ENCODE results near the gene LAMA3.

Gene LAMA3

GRCh38 chr18:23752363-23752762, 63.1 kb downstream of the LAMA3 start:
- no peak overlapping the region for H4K8ac ChIP-seq (ENCODE audit: low read length)
- WGBS, result 71% methylated on average over 2 of the region's 2 CpGs

DNA sequence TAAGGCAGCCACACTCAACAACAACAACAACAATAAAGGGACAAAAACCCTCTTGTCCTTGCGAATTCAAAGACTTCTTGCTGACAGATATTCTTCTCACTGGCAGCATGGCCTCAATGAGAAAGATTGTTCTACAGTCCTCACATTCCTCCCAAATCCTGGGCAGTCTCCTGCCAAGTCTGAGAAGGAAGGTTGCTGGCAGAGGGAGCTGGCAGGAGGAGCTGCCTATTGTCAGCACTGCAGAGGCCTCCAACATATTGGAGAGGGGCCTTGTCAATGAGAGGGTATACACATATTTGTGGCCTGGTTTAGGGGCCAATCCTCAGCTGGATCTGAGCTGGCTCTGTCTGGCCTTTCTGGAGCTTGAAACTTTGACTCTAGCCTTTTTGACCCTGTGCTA, 63.5 kb downstream of the LAMA3 start:
- no peaks in the 10 kb centered on the region for H3K79me1 ChIP-seq (replicated peaks; ENCODE audit: low read length, poor library complexity, severe bottlenecking)
- no peak overlapping the region for H3K23ac ChIP-seq (ENCODE audit: low read length in 2 of 2)
- DNase-seq, result no peak
- no peak overlapping the region for H2BK120ac ChIP-seq (ENCODE audit: low read depth, low read length)
- H3K4me2 ChIP-seq (ENCODE audit: low read length, poor library complexity, severe bottlenecking), result no peak overlapping the region
- no peak overlapping the region for H2BK12ac ChIP-seq (ENCODE audit: low read length in 2 of 2)
- H4K8ac ChIP-seq (ENCODE audit: low read length), result no peak overlapping the region
- no peaks in the 10 kb centered on the region for H3K4me1 ChIP-seq (ENCODE audit: control insufficient read depth, insufficient read depth, low read depth, low read length)
- H4K91ac ChIP-seq (ENCODE audit: low read length), result no peak overlapping the region
- H2BK15ac ChIP-seq (ENCODE audit: low read depth, poor library complexity, severe bottlenecking), result no peak overlapping the region
- H3K18ac ChIP-seq (ENCODE audit: low read depth in 1 of 2, low read length in 2 of 2), result no peak overlapping the region
- no peaks in the 10 kb centered on the region for H3K27me3 ChIP-seq (ENCODE audit: control insufficient read depth in 1 of 2, insufficient read depth in 1 of 2, low read length in 2 of 2)
- no peak overlapping the region for H3K14ac ChIP-seq (ENCODE audit: low read length in 2 of 2)
- WGBS, result 100% methylated on average over 1 of the region's 1 CpG
- no peak overlapping the region for H3K4me3 ChIP-seq (ENCODE audit: insufficient read depth in 1 of 2, low read depth in 1 of 2, low read length in 2 of 2)
- H3K27ac ChIP-seq (ENCODE audit: low read length, poor library complexity, severe bottlenecking), result no peak overlapping the region
- no peak overlapping the region for H3K9ac ChIP-seq (ENCODE audit: low read length)
- no peak overlapping the region for H2AFZ ChIP-seq (ENCODE audit: low read depth, low read length)
- H3K36me3 ChIP-seq (ENCODE audit: control insufficient read depth in 1 of 2, insufficient read depth in 2 of 2, low read depth in 1 of 2, low read length in 2 of 2), result peaks cover 0 to 49% of the 10 kb centered on the region in 2 experiments
- no peaks in the 10 kb centered on the region for H3K9me3 ChIP-seq (ENCODE audit: control insufficient read depth, low read length)
- no peak overlapping the region for H3K4ac ChIP-seq (ENCODE audit: low read depth in 1 of 2, low read length in 2 of 2)
- no peak overlapping the region for H2BK5ac ChIP-seq (ENCODE audit: low read depth, low read length, poor library complexity, severe bottlenecking)
- no peak overlapping the region for H2AK5ac ChIP-seq (ENCODE audit: low read length, severe bottlenecking)

More at GRCh38 chr18:23752363-23752762, 63.1 kb downstream of the LAMA3 start:
- no peak overlapping the region for H3K18ac ChIP-seq (ENCODE audit: low read depth in 1 of 2, low read length in 2 of 2)
- no peaks in the 10 kb centered on the region for H3K4me1 ChIP-seq (ENCODE audit: control insufficient read depth, insufficient read depth, low read depth, low read length)
- no peak overlapping the region for H3K14ac ChIP-seq (ENCODE audit: low read length in 2 of 2)
- DNase-seq, result no peak
- no peak overlapping the region for H3K23ac ChIP-seq (ENCODE audit: low read length in 2 of 2)
- no peak overlapping the region for H3K9ac ChIP-seq (ENCODE audit: low read length)
- H2BK15ac ChIP-seq (ENCODE audit: low read depth, poor library complexity, severe bottlenecking), result no peak overlapping the region
- H3K36me3 ChIP-seq (ENCODE audit: control insufficient read depth in 1 of 2, insufficient read depth in 2 of 2, low read depth in 1 of 2, low read length in 2 of 2), result peaks cover 0 to 48% of the 10 kb centered on the region in 2 experiments
- no peak overlapping the region for H2BK5ac ChIP-seq (ENCODE audit: low read depth, low read length, poor library complexity, severe bottlenecking)
- no peak overlapping the region for H2BK120ac ChIP-seq (ENCODE audit: low read depth, low read length)
- H2AK5ac ChIP-seq (ENCODE audit: low read length, severe bottlenecking), result no peak overlapping the region
- no peaks in the 10 kb centered on the region for H3K27me3 ChIP-seq (ENCODE audit: control insufficient read depth in 1 of 2, insufficient read depth in 1 of 2, low read length in 2 of 2)
- no peak overlapping the region for H3K4me3 ChIP-seq (ENCODE audit: insufficient read depth in 1 of 2, low read depth in 1 of 2, low read length in 2 of 2)
- H4K91ac ChIP-seq (ENCODE audit: low read length), result no peak overlapping the region
- H3K9me3 ChIP-seq (ENCODE audit: control insufficient read depth, low read length), result no peaks in the 10 kb centered on the region
- no peak overlapping the region for H3K4me2 ChIP-seq (ENCODE audit: low read length, poor library complexity, severe bottlenecking)
- H3K4ac ChIP-seq (ENCODE audit: low read depth in 1 of 2, low read length in 2 of 2), result no peak overlapping the region
- no peaks in the 10 kb centered on the region for H3K79me1 ChIP-seq (replicated peaks; ENCODE audit: low read length, poor library complexity, severe bottlenecking)
- H3K27ac ChIP-seq (ENCODE audit: low read length, poor library complexity, severe bottlenecking), result no peak overlapping the region
- no peak overlapping the region for H2BK12ac ChIP-seq (ENCODE audit: low read length in 2 of 2)
- H2AFZ ChIP-seq (ENCODE audit: low read depth, low read length), result no peak overlapping the region

- H2BK120ac ChIP-seq (ENCODE audit: low read depth, low read length), result no peak overlapping the region
- H3K9me3 ChIP-seq (ENCODE audit: control insufficient read depth, low read length), result no peaks in the 10 kb centered on the region
- no peak overlapping the region for H2AFZ ChIP-seq (ENCODE audit: low read depth, low read length)
- 60% methylated on average over 30 of the region's 34 CpGs for WGBS
- no peak overlapping the region for H4K8ac ChIP-seq (ENCODE audit: low read length)
- no peak overlapping the region for H2AK5ac ChIP-seq (ENCODE audit: low read length, severe bottlenecking)
- no peak overlapping the region for H3K23ac ChIP-seq (ENCODE audit: low read length in 2 of 2)
- peaks cover 0 to 36% of the 10 kb centered on the region in 2 experiments for H3K36me3 ChIP-seq (ENCODE audit: control insufficient read depth in 1 of 2, insufficient read depth in 2 of 2, low read depth in 1 of 2, low read length in 2 of 2)
- no peak overlapping the region for H2BK5ac ChIP-seq (ENCODE audit: low read depth, low read length, poor library complexity, severe bottlenecking)
- H3K27ac ChIP-seq (ENCODE audit: low read length, poor library complexity, severe bottlenecking), result no peak overlapping the region
- no peak overlapping the region for H3K9ac ChIP-seq (ENCODE audit: low read length)
- no peak overlapping the region for H3K4me2 ChIP-seq (ENCODE audit: low read length, poor library complexity, severe bottlenecking)
- H3K4me1 ChIP-seq (ENCODE audit: control insufficient read depth, insufficient read depth, low read depth, low read length), result no peaks in the 10 kb centered on the region
- H3K27me3 ChIP-seq (ENCODE audit: control insufficient read depth in 1 of 2, insufficient read depth in 1 of 2, low read length in 2 of 2), result no peaks in the 10 kb centered on the region
- DNase-seq, result no peak
- no peak overlapping the region for H3K4me3 ChIP-seq (ENCODE audit: insufficient read depth in 1 of 2, low read depth in 1 of 2, low read length in 2 of 2)
- H3K18ac ChIP-seq (ENCODE audit: low read depth in 1 of 2, low read length in 2 of 2), result no peak overlapping the region
- no peak overlapping the region for H3K4ac ChIP-seq (ENCODE audit: low read depth in 1 of 2, low read length in 2 of 2)
- no peak overlapping the region for H2BK15ac ChIP-seq (ENCODE audit: low read depth, poor library complexity, severe bottlenecking)
- no peak overlapping the region for H4K91ac ChIP-seq (ENCODE audit: low read length)
- H2BK12ac ChIP-seq (ENCODE audit: low read length in 2 of 2), result no peak overlapping the region
- no peak overlapping the region for H3K14ac ChIP-seq (ENCODE audit: low read length in 2 of 2)
- no peaks in the 10 kb centered on the region for H3K79me1 ChIP-seq (replicated peaks; ENCODE audit: low read length, poor library complexity, severe bottlenecking)
These were observed 67.6 kb downstream of the LAMA3 start for GRCh38 chr18:23756590-23757436.

DNA sequence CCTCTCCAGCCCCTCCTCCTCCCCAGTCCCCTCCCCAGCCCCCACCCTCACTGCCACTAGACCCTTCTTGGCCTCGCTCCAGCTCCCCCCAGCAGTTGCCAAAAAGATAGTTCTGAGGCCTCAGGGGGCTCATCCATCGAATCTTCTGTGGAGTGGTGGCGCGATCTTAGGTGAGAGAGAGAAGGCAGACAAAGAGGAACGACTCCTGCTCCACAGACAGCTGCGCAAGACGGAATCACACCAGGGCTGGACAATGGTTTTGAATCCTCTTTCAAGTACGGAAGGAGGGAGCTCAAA, 68.1 kb downstream of the LAMA3 start:
- no peak overlapping the region for H3K9ac ChIP-seq (ENCODE audit: low read length)
- no peak overlapping the region for H2BK5ac ChIP-seq (ENCODE audit: low read depth, low read length, poor library complexity, severe bottlenecking)
- H3K4ac ChIP-seq (ENCODE audit: low read depth in 1 of 2, low read length in 2 of 2), result no peak overlapping the region
- no peak overlapping the region for H2BK12ac ChIP-seq (ENCODE audit: low read length in 2 of 2)
- H3K27ac ChIP-seq (ENCODE audit: low read length, poor library complexity, severe bottlenecking), result no peak overlapping the region
- no peak overlapping the region for H2AFZ ChIP-seq (ENCODE audit: low read depth, low read length)
- WGBS, result 78% methylated on average over 8 of the region's 8 CpGs
- H2BK120ac ChIP-seq (ENCODE audit: low read depth, low read length), result no peak overlapping the region
- H2BK15ac ChIP-seq (ENCODE audit: low read depth, poor library complexity, severe bottlenecking), result no peak overlapping the region
- no peak for DNase-seq
- no peak overlapping the region for H3K23ac ChIP-seq (ENCODE audit: low read length in 2 of 2)
- no peak overlapping the region for H4K8ac ChIP-seq (ENCODE audit: low read length)
- peaks cover 0 to 33% of the 10 kb centered on the region in 2 experiments for H3K36me3 ChIP-seq (ENCODE audit: control insufficient read depth in 1 of 2, insufficient read depth in 2 of 2, low read depth in 1 of 2, low read length in 2 of 2)
- no peaks in the 10 kb centered on the region for H3K79me1 ChIP-seq (replicated peaks; ENCODE audit: low read length, poor library complexity, severe bottlenecking)
- no peaks in the 10 kb centered on the region for H3K9me3 ChIP-seq (ENCODE audit: control insufficient read depth, low read length)
- H3K27me3 ChIP-seq (ENCODE audit: control insufficient read depth in 1 of 2, insufficient read depth in 1 of 2, low read length in 2 of 2), result no peaks in the 10 kb centered on the region
- H3K18ac ChIP-seq (ENCODE audit: low read depth in 1 of 2, low read length in 2 of 2), result no peak overlapping the region
- no peaks in the 10 kb centered on the region for H3K4me1 ChIP-seq (ENCODE audit: control insufficient read depth, insufficient read depth, low read depth, low read length)
- no peak overlapping the region for H2AK5ac ChIP-seq (ENCODE audit: low read length, severe bottlenecking)
- no peak overlapping the region for H3K14ac ChIP-seq (ENCODE audit: low read length in 2 of 2)
- no peak overlapping the region for H3K4me3 ChIP-seq (ENCODE audit: insufficient read depth in 1 of 2, low read depth in 1 of 2, low read length in 2 of 2)
- no peak overlapping the region for H3K4me2 ChIP-seq (ENCODE audit: low read length, poor library complexity, severe bottlenecking)
- H4K91ac ChIP-seq (ENCODE audit: low read length), result no peak overlapping the region
